Endothelial cell (in vitro differentiated cells): ENCODE results near the gene OR11H7. TPM values are rescaled to one million over a fixed set of nuclear protein-coding genes. Genes with fewer than 3 reads are reported as not detected.
"Not testable (repeated sequence)": the region's sequence is repeated elsewhere in the genome, so short reads cannot be mapped to it uniquely, and the experiment has no call there.

Experiments
- DNase-seq: peaks from one replicate; pipeline ENCODE4 v3.0.0; 2021; ENCODE audit warnings: low spot score
- H3K27ac Mint-ChIP-seq: one replicate; pipeline ENCODE4 v1.8.0; 2021; ENCODE audit warnings: mixed read lengths, inconsistent platforms; ENCODE audit not compliant: unreplicated experiment
- H3K27me3 Mint-ChIP-seq: one replicate; pipeline ENCODE4 v1.8.0; 2021; ENCODE audit warnings: mild to moderate bottlenecking, moderate library complexity, mixed read lengths, inconsistent platforms; ENCODE audit not compliant: unreplicated experiment
- H3K36me3 Mint-ChIP-seq: one replicate; pipeline ENCODE4 v1.8.0; 2021; ENCODE audit warnings: mild to moderate bottlenecking, low read depth, mixed read lengths, inconsistent platforms; ENCODE audit not compliant: unreplicated experiment
- H3K4me1 Mint-ChIP-seq: one replicate; pipeline ENCODE4 v1.8.0; 2021; ENCODE audit warnings: mild to moderate bottlenecking, mixed read lengths, inconsistent platforms; ENCODE audit not compliant: unreplicated experiment
- H3K4me3 Mint-ChIP-seq: one replicate; pipeline ENCODE4 v1.8.0; 2021; ENCODE audit warnings: mild to moderate bottlenecking, mixed read lengths, inconsistent platforms; ENCODE audit not compliant: unreplicated experiment
- H3K9me3 Mint-ChIP-seq: one replicate; pipeline ENCODE4 v1.8.0; 2021; ENCODE audit warnings: mixed read lengths, inconsistent platforms; ENCODE audit not compliant: unreplicated experiment
- CTCF ChIP-seq: fragments of 200-600 bp; sonication (generic); IDR thresholded peaks from one replicate; pipeline ENCODE4 v1.5.0; 2021; ENCODE audit warnings: antibody characterized with exemption; ENCODE audit not compliant: unreplicated experiment
- total RNA-seq: library from RNA; stranded (reverse); fragmentation: NEBNext Ultra II Directional; extraction: Animal tissue kit (Norgen Biotek cat#: 25700); gene quantifications from one replicate; pipeline ENCODE4 v1.2.1, GENCODE V29; 2021; ENCODE audit not compliant: unreplicated experiment

The OR11H7 gene
- total RNA-seq, 1 donor from 2014 or later, result not detected

- Mint-ChIP-seq H3K36me3 (peaks cover 39% of the 10 kb centered on the region), H3K27ac (no peak overlapping the region), H3K27me3 (peaks cover 5% of the 10 kb centered on the region), H3K4me3 (no peak overlapping the region), H3K9me3 (peaks cover 34% of the 10 kb centered on the region), H3K4me1 (no peaks in the 10 kb centered on the region)
- DNase-seq, result no peak
- no peak for TF ChIP-seq CTCF
These were observed 45.3 kb downstream of the OR11H7 start for GRCh38 chr14:20274062-20274461.

- H3K4me3 Mint-ChIP-seq, result no peak overlapping the region
- H3K4me1 Mint-ChIP-seq, result no peaks in the 10 kb centered on the region
- peaks cover 46% of the 10 kb centered on the region for H3K36me3 Mint-ChIP-seq
- TF ChIP-seq CTCF, result no peak
- DNase-seq, result no peak
- no peak overlapping the region for H3K27ac Mint-ChIP-seq
- H3K27me3 Mint-ChIP-seq, result peaks cover 1% of the 10 kb centered on the region
- peaks cover 25% of the 10 kb centered on the region for H3K9me3 Mint-ChIP-seq
These were observed 48.6 kb downstream of the OR11H7 start for GRCh38 chr14:20277409-20277808.

- no peaks in the 10 kb centered on the region for H3K4me1 Mint-ChIP-seq
- peaks cover 1% of the 10 kb centered on the region for H3K27me3 Mint-ChIP-seq
- TF ChIP-seq CTCF, result no peak
- no peak overlapping the region for H3K4me3 Mint-ChIP-seq
- peaks cover 47% of the 10 kb centered on the region for H3K36me3 Mint-ChIP-seq
- H3K9me3 Mint-ChIP-seq, result peaks cover 24% of the 10 kb centered on the region
- DNase-seq, result no peak
- no peak overlapping the region for H3K27ac Mint-ChIP-seq
These were observed 49.6 kb downstream of the OR11H7 start for GRCh38 chr14:20278414-20278813.

GRCh38 chr14:20280265-20280664, 51.5 kb downstream of the OR11H7 start:
- H3K36me3 Mint-ChIP-seq, result peaks cover 48% of the 10 kb centered on the region
- H3K27ac Mint-ChIP-seq, DNase-seq, H3K4me1 Mint-ChIP-seq, H3K27me3 Mint-ChIP-seq, H3K4me3 Mint-ChIP-seq: not testable (repeated sequence)
- H3K9me3 Mint-ChIP-seq, result peaks cover 20% of the 10 kb centered on the region

Other genes starting within 250 kb of the OR11H7 start
- not detected for gene OR4Q2, start 226.8 kb upstream of the OR11H7 start, total RNA-seq
- not detected for gene OR4K14, start 209.7 kb upstream of the OR11H7 start, total RNA-seq
- gene OR4K13, start 192.9 kb upstream of the OR11H7 start, total RNA-seq, result not detected
- gene OR4L1, start 168.9 kb upstream of the OR11H7 start, total RNA-seq, result not detected
- not detected for gene OR4K17, start 118.2 kb upstream of the OR11H7 start, total RNA-seq
- not detected for gene OR4N5, start 90.2 kb upstream of the OR11H7 start, total RNA-seq
- gene OR11G2, start 38.1 kb upstream of the OR11H7 start, total RNA-seq, result not detected
- not detected for gene OR11H6, start 5.3 kb upstream of the OR11H7 start, total RNA-seq
- gene OR11H4, start 10.3 kb downstream of the OR11H7 start, total RNA-seq, result not detected
- 14.3 TPM for gene TTC5, start 77.0 kb downstream of the OR11H7 start, total RNA-seq
- 91.1 TPM for gene CCNB1IP1, start 104.3 kb downstream of the OR11H7 start, total RNA-seq
- 24.4 TPM for gene PARP2, start 114.7 kb downstream of the OR11H7 start, total RNA-seq
- 44.0 TPM for gene TEP1, start 184.5 kb downstream of the OR11H7 start, total RNA-seq
- gene KLHL33, start 207.2 kb downstream of the OR11H7 start, total RNA-seq, result 0.08 TPM
- gene OSGEP, start 225.8 kb downstream of the OR11H7 start, total RNA-seq, result 46.1 TPM
- gene APEX1, start 226.2 kb downstream of the OR11H7 start, total RNA-seq, result 230 TPM
- 36.8 TPM for gene PIP4P1, start 232.5 kb downstream of the OR11H7 start, total RNA-seq
- gene PNP, start 240.4 kb downstream of the OR11H7 start, total RNA-seq, result 322 TPM